Activated T-cell treated with anti-CD3 and anti-CD28 coated beads, Interleukin-2, amount 50 U/mL, for 4 hours (primary cell): ENCODE measurements around the gene CCNJ. TPM values are rescaled to one million over a fixed set of nuclear protein-coding genes. Genes with fewer than 3 reads are reported as not detected.
A peak's percentile ranks its signal among the peaks of the same experiment; 100 is the strongest.
"Not testable (repeated sequence)": the region's sequence is repeated elsewhere in the genome, so short reads cannot be mapped to it uniquely, and the experiment has no call there.

Experiments
- ATAC-seq, 2 donors: fragments of 200-7000 bp; cut with Tn5 transposase; one replicate each; pipeline ENCODE4 v1.10.0; 2021
- DNase-seq: peaks from one replicate; pipeline ENCODE4 v3.0.0-alpha.2; 2020
- H3K27me3 Mint-ChIP-seq: one replicate; pipeline ENCODE4 v1.8.0; 2021; ENCODE audit warnings: low read depth, mixed read lengths
- H3K36me3 Mint-ChIP-seq: one replicate; pipeline ENCODE4 v1.8.0; 2022; ENCODE audit warnings: mixed read lengths; ENCODE audit not compliant: insufficient read depth
- H3K4me1 Mint-ChIP-seq: one replicate; pipeline ENCODE4 v1.8.0; 2021; ENCODE audit warnings: low read depth, mixed read lengths
- H3K4me3 Mint-ChIP-seq: one replicate; pipeline ENCODE4 v1.8.0; 2021; ENCODE audit warnings: mild to moderate bottlenecking, moderate library complexity, mixed read lengths
- H3K9me3 Mint-ChIP-seq: one replicate; pipeline ENCODE4 v1.8.0; 2021; ENCODE audit warnings: mixed read lengths
- total RNA-seq, 3 donors: library from RNA; stranded (reverse); gene quantifications; one replicate each; pipeline ENCODE4 v1.2.1, GENCODE V29; 2021

CCNJ gene, protein sequence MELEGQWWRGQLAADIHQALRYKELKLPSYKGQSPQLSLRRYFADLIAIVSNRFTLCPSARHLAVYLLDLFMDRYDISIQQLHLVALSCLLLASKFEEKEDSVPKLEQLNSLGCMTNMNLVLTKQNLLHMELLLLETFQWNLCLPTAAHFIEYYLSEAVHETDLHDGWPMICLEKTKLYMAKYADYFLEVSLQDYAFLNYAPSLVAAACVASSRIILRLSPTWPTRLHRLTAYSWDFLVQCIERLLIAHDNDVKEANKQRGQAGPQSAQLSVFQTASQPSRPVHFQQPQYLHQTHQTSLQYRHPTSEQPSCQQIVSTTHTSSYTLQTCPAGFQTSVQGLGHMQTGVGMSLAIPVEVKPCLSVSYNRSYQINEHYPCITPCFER
- total RNA-seq = 1 to 10 TPM; 8.9 to 9.6 (median 9.1) TPM

DNA sequence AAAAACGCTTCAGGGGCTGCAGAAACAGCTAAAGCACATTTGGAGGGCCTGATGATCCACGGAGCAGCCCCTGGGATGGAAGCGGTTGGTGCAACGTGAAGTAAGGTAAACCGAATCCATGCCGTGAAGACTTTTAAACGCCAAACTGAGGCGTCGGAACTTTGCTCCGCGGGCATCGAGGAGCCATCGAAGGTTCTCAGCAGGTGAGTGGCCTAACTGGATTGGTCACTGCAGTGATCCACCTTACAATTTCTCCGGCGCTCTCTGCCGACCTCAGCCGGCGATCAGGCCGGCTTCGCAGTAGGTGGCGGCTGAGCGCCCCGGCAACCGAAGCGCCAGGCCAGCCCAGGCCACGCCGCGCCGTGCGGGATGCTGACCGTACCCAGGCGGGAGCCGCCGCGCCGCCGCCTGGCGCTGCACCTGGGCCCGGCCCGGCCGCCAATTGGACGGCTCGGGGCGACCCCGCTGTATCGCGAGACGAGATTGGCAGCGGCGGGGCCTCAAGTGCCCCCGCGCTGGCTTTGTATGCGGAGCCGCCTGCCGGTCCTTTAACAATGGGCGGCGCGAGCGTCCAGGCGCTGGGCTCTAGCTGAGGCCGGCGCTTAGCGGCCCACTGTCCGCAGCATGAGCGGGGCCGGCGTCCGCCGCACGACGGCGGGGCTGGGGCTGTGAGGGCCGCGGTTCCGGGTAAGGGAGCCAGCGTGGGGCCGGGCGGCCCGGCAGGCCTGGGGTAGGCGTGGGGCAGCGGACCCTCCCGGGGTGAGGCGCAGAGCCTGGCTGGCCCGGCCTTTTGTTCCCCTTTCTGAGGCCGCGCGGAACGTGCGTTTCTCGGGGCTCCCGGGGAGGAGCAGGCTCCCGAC is at the start of gene CCNJ:
Gene CCNJ (plus strand): TSS at position 551 of the 860 bp plus-strand sequence. CDS start 811 bp downstream, outside the sequence.
- H3K27me3 Mint-ChIP-seq = peaks cover 9% of the 10 kb centered on the region
- peaks cover 39% of the 10 kb centered on the region for H3K4me1 Mint-ChIP-seq
- ATAC-seq (peak; percentile 90 to 92), DNase-seq (peak; percentile 78)
- peaks cover 21% of the 10 kb centered on the region for H3K36me3 Mint-ChIP-seq
- no peaks in the 10 kb centered on the region for H3K9me3 Mint-ChIP-seq
- H3K4me3 Mint-ChIP-seq = peak within 1 kb of the TSS; percentile 93

DNA sequence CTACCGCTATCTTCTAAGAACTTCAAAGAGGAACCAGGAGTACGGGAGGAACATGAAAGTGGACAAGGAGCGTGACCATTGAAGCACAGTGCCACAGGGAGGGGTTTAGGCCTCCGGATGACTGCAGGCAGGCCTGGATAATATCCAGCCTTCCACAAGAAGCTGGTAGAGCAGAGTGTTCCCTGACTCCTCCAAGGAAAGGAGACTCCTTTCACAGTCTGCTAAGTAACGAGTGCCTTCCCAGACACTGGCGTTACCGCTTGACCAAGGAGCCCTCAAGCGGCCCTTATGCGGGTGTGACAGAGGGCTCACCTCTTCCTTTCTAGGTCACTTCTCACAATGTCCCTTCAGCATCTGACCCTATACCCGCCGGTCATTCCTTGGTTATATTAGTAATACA is 49.0 kb upstream of the CCNJ start:
- H3K4me1 Mint-ChIP-seq, H3K27me3 Mint-ChIP-seq, H3K36me3 Mint-ChIP-seq, H3K4me3 Mint-ChIP-seq, DNase-seq, H3K9me3 Mint-ChIP-seq, ATAC-seq: not testable (repeated sequence)

DNA sequence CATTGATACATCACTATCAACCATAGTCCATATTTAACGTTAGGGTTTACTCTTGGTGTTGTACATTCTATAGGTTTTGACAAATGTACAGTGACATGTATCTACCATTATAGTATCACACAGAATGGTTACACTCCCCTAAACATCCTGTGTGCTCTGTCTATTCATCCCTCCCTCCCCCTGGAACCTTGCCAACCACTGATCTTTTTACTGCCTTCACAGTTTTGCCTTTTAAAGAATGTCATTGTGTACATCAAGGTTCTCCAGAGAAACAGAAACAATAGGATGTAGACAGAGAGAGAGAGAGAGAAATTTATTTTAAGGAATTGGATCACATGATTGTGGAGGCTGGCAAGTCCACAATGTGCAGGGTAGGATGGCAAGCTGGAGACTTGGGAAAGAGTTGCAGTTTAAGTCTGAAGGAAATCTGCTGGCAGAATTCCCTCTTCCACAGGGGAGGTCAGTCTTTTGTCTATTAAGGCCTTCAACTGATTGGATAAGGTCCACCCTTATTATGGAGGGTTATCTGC is 45.1 kb upstream of the CCNJ start:
- DNase-seq = no peak
- Mint-ChIP-seq H3K4me3 (no peak overlapping the region), H3K9me3 (no peaks in the 10 kb centered on the region), H3K36me3 (no peaks in the 10 kb centered on the region), H3K4me1 (no peaks in the 10 kb centered on the region), H3K27me3 (peaks cover 5% of the 10 kb centered on the region)
- ATAC-seq = no peak

DNA sequence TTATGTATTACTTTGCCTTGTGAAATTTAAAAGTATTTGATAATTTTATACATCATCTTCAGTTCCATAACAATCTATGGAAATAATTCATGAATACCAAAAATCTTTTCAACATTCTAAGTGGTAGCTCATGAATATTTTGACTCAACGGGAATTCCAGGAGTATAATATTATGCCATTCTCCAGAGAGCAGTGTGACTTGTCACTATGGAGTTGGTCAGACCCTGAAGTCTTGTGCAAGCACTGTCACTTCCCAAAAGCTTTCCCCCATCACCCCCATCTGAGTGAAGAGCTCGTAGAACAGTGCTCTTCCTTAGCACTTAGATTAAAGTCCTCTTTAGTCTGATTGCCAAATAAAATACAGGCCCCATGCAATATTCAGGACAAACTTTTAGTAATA is 29.4 kb upstream of the CCNJ start:
- DNase-seq = no peak
- H3K9me3 Mint-ChIP-seq = no peaks in the 10 kb centered on the region
- peaks cover 10% of the 10 kb centered on the region for H3K27me3 Mint-ChIP-seq
- no peak for ATAC-seq
- no peaks in the 10 kb centered on the region for H3K36me3 Mint-ChIP-seq
- peaks cover 2% of the 10 kb centered on the region for H3K4me1 Mint-ChIP-seq
- no peak overlapping the region for H3K4me3 Mint-ChIP-seq

DNA sequence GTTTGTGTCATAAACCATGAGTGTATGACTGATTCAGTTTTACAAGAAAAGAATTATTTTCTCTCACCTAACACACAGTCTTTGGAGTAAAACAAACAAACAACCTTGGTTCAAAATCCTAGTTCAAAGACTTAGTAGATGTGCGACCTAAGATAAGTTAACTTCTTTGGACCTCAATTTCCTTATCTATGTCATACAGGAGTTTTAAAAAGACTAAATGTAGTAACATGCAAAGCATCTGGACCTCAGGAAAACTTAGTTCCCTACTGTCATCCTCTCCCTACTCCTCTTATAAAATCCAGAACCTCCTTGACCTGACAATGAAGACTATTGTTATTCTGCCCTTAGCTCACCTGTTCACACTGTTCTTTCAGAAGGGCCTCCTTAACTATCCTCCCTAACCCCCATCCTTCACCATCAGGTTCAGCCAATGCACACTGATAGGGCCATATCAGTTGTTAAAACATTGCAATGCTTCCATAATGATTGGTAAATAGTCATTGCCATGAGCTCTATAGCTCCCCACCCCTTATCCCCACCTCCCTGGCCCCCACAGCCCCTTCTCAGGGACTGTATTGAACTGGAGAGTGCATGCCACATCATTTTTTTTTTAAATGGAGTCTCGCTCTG is 28.8 kb upstream of the CCNJ start:
- peaks cover 2% of the 10 kb centered on the region for H3K4me1 Mint-ChIP-seq
- peaks cover 10% of the 10 kb centered on the region for H3K27me3 Mint-ChIP-seq
- no peaks in the 10 kb centered on the region for H3K36me3 Mint-ChIP-seq
- DNase-seq = no peak
- no peaks in the 10 kb centered on the region for H3K9me3 Mint-ChIP-seq
- no peak overlapping the region for H3K4me3 Mint-ChIP-seq
- ATAC-seq = no peak

DNA sequence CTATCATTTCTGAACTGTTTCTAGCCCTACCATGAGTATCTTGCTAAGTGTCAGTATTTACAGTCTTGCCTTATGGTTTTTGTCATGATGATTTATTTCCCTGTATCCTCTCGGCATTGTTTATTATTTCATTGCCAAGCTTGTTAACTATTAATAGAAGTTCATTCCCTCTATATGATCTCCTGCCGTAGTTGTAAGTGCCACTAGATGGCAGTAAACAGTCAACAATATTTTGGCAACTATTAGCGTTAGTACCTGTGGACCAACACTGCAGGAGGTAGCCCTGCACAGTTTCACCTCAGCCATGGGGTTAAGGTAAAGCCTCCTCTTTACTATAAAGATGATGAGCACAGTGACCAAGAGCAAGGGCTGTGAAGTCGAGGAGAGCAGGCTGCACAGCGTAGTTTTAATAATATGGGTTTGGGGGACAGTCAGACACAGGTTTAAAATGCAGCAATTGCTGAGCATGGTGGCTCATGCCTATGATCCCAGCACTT is 26.1 kb upstream of the CCNJ start:
- H3K4me3 Mint-ChIP-seq = no peak overlapping the region
- DNase-seq = peak; percentile 8
- peak; percentile 82 to 85 for ATAC-seq
- no peaks in the 10 kb centered on the region for H3K36me3 Mint-ChIP-seq
- no peaks in the 10 kb centered on the region for H3K9me3 Mint-ChIP-seq
- peaks cover 10% of the 10 kb centered on the region for H3K27me3 Mint-ChIP-seq
- H3K4me1 Mint-ChIP-seq = peaks cover 2% of the 10 kb centered on the region

DNA sequence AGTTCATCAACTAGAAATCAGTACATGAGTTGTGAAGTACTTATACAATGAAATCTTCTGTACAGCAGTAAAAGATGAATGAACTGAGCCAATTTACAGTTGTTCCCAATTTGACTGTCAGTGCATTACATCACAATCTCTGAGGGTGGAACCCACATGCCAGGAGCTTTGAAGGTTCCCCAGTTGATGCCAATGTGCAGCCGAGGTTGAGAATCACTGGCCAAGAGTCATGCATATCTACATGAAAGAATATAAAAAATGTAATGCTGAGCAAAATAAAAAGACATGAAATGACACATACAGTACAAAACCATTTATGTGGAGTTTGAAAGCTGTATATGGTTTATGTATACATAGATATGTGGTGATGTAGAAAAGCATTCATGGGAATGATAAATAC is 22.1 kb upstream of the CCNJ start:
- DNase-seq = no peak
- no peak overlapping the region for H3K4me3 Mint-ChIP-seq
- H3K36me3 Mint-ChIP-seq = no peaks in the 10 kb centered on the region
- peaks cover 2% of the 10 kb centered on the region for H3K4me1 Mint-ChIP-seq
- no peak for ATAC-seq
- no peaks in the 10 kb centered on the region for H3K9me3 Mint-ChIP-seq
- H3K27me3 Mint-ChIP-seq = peaks cover 6% of the 10 kb centered on the region

DNA sequence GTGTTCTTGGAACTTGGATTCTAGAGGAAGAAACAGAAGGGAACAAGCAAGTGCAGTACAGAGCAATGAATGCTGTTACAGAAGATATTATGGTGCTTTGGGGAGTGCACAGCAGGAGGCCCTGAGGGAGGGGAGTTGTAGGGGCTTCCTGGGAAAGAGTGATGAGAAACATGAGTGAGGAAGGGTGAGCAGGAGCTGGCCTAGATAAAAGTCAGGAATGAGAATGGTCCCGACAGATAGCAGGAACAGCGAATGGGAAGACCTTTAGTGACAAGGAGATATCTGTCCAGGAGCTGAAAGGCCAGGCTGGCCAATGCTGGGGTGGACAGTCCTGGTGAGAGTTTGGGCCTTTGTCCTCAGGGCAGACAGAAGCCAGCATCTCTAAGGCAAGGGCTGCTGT is 20.6 kb upstream of the CCNJ start:
- Mint-ChIP-seq H3K4me3 (no peak overlapping the region), H3K4me1 (no peaks in the 10 kb centered on the region), H3K9me3 (no peaks in the 10 kb centered on the region), H3K27me3 (peaks cover 2% of the 10 kb centered on the region), H3K36me3 (no peaks in the 10 kb centered on the region)
- no peak for DNase-seq
- ATAC-seq = no peak

DNA sequence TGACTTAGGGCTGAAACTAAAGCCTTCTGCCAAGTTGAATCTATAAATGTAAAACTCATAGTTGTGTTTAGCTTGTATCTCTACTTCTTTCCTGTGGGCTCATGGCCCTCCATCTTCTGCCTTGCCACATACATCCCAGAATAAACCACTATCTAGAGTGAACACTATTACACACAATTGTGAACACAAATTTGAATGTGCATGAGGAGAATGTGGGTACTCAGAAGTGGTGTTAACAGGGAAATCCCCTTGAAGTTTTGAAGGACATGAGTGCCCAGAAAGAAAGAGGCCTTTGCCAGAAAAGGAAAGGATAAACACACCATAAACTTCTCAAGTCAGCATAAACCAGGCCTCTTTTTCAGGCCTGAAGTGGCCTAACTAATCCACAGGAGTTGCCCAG is 20.2 kb upstream of the CCNJ start:
- Mint-ChIP-seq H3K36me3 (no peaks in the 10 kb centered on the region), H3K4me3 (no peak overlapping the region), H3K9me3 (no peaks in the 10 kb centered on the region), H3K27me3 (peaks cover 2% of the 10 kb centered on the region), H3K4me1 (no peaks in the 10 kb centered on the region)
- DNase-seq (no peak), ATAC-seq (no peak)

DNA sequence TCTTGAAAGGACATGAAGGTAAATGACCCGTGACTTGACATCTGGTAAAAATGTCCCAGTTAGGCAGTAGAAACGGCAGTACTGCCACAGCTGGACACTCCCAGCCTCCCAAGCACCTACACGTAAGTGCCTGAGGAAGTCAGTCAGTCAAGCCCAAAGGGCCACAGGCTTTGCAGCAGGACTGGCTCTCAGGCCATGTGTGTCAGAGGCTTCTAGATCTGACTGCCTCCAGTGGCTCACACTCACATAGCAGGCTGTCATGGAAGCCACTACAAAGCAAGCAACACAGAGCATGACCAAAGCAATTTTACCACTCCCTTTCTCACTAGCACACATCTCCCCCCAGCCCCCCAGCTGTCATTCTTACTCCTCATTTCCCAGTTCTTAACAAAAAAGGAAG is 17.8 kb upstream of the CCNJ start:
- Mint-ChIP-seq H3K27me3 (peaks cover 2% of the 10 kb centered on the region), H3K4me3 (no peak overlapping the region), H3K9me3 (no peaks in the 10 kb centered on the region), H3K36me3 (no peaks in the 10 kb centered on the region), H3K4me1 (no peaks in the 10 kb centered on the region)
- peak; percentile 51 to 56 for ATAC-seq
- no peak for DNase-seq

DNA sequence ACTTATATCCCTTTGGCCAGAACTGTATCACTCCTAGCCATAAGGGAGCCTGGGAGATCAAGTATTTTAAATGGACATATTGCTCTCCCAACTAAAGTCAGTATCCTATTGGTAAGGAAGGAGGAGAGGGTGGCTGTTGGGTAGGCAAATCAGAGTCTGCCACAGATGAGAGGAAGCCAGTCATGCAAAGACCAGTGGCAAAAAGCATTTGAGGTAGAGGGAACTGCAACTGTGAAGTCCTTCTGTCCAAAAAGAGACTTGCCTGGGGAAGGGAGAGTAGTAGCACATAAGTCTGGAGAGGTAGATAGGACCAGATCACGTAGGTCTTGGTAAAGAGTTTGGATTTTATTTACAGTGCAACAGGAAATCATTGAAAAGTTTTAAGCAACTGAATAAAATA is 8.8 kb upstream of the CCNJ start:
- Mint-ChIP-seq H3K9me3 (no peaks in the 10 kb centered on the region), H3K4me3 (no peak overlapping the region), H3K27me3 (peaks cover 14% of the 10 kb centered on the region), H3K4me1 (no peaks in the 10 kb centered on the region), H3K36me3 (no peaks in the 10 kb centered on the region)
- ATAC-seq = no peak
- DNase-seq = no peak

DNA sequence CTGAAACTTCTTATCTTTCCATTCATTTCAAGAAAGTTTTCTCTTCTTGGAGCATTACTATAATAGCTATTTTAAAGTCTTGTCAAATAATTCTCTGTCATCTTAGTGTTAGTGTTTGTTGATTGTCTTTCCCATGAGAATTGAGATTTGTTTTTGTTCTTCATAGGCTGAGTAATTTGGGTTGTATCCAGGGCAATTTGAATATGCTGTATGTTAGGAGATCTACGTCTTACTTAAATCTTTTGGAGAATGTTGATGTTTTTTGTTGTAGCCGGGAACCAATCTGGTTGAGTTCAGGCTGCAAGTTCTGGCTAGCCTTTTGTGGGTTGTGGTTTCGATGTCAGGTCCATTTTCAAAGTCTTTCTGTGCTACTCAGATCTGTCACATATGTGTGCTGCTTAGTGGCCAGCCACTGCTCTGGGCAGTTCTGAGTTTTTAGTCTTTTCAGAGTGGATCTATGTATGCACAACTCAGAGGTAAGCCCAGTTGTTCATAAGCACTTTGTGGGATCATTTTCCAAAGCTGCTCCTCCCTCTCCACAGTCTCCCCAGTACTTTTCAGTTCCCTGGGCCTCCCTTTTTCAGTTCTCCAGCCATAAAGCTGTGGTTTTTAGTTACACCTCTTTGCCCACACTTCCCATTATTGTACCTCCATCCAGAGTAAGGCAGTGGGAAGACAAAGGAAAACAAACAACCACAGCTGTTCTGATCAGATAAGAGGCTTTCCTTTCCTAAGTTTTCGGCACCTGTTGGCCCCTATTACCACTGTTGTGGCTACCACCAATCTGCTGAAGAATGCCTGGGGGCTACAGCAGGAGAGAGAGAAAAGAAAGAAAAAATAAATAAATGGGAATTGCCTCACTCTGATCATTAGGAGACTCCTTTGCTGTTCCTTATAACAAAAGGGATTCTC is 4.7 kb upstream of the CCNJ start:
- no peak for ATAC-seq
- peaks cover 14% of the 10 kb centered on the region for H3K27me3 Mint-ChIP-seq
- no peak for DNase-seq
- H3K4me1 Mint-ChIP-seq = peaks cover 5% of the 10 kb centered on the region
- H3K9me3 Mint-ChIP-seq = no peaks in the 10 kb centered on the region
- no peak overlapping the region for H3K4me3 Mint-ChIP-seq
- no peaks in the 10 kb centered on the region for H3K36me3 Mint-ChIP-seq

DNA sequence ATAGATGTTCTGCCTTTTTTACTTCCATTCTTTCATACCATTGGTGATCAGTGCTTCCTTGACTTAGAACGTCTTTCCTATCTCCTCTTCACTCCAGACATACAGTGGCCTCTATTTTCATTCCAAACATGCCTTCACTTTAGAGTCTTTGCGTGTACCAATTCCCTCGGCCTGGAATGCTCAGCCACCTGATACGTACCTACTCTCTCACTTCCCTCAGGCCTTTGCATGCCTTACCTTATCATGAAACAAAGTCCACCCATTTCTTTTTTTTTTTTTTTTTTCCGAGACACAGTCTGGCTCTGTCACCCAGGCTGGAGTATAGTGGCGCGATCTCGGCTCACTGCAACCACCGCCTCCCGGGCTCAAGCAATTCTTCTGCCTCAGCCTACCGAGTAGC is 2.2 kb upstream of the CCNJ start:
- DNase-seq (no peak), ATAC-seq (no peak)
- H3K4me1 Mint-ChIP-seq = peaks cover 23% of the 10 kb centered on the region
- H3K4me3 Mint-ChIP-seq = no peak overlapping the region
- H3K9me3 Mint-ChIP-seq = no peaks in the 10 kb centered on the region
- peaks cover 8% of the 10 kb centered on the region for H3K36me3 Mint-ChIP-seq
- peaks cover 14% of the 10 kb centered on the region for H3K27me3 Mint-ChIP-seq
